GM12878 (cell line): Measurements from ENCODE around the gene PTPRD. TPM values are rescaled to one million over a fixed set of nuclear protein-coding genes. Genes with fewer than 3 reads are reported as not detected.

Experiments
- ATAC-seq: fragments of 200-7000 bp; cut with Tn5 transposase; 3 replicates; pipeline ENCODE4 v1.9.1; 2020; ENCODE audit warnings: mild to moderate bottlenecking, moderate library complexity
- BruUV-seq: library from RNA; stranded (reverse); fragments of 400-500 nt; replicated peaks from 2 replicates; lab custom pipeline; 2021; lab: Mats Ljungman, UMichigan
- CTCF ChIA-PET: fragments of 300-600 bp; sonication (Branson Sonifier 250); formaldehyde crosslinking; extraction: SDS; loops from one replicate; lab custom pipeline; 2021; ENCODE audit warnings: inconsistent platforms; lab: Yijun Ruan, JAX
- POLR2A ChIA-PET: fragments of 350-600 bp; formaldehyde crosslinking; extraction: SDS; loops from one replicate; lab custom pipeline; 2021; ENCODE audit warnings: inconsistent platforms; lab: Charles Lee
- RAD21 ChIA-PET: fragments of 300-600 bp; sonication (Branson Sonifier 250); formaldehyde crosslinking; loops from one replicate; lab custom pipeline; 2023; ENCODE audit warnings: antibody characterized with exemption; ENCODE audit not compliant: unreplicated experiment; lab: Charles Lee
- SMC1A ChIA-PET: fragments of 300-600 bp; sonication (Branson Sonifier 250); formaldehyde crosslinking; loops from one replicate; lab custom pipeline; 2023; ENCODE audit not compliant: unreplicated experiment, uncharacterized antibody; lab: Charles Lee
- DNase-seq: peaks from one replicate; pipeline ENCODE4 v3.0.0-alpha.2; 2011; ENCODE audit warnings: low read depth, low spot score
- FAIRE-seq: peaks from 3 replicates; lab custom pipeline; 2011; peaks lifted over from hg19 to GRCh38; lab: Jason Lieb, UNC
- H2AFZ ChIP-seq: 2 replicates; pipeline ENCODE4 v1.6.0; 2011; ENCODE audit warnings: low read depth, low read length, control low read depth; ENCODE audit not compliant: control insufficient read depth
- H3K27ac ChIP-seq: 2 replicates; pipeline ENCODE4 v1.5.1; 2011; ENCODE audit warnings: control low read depth; ENCODE audit not compliant: control insufficient read depth, insufficient read depth
- H3K27me3 ChIP-seq, 2 experiments: replicated peaks in 1 of 2; 2 replicates each; pipeline versions ENCODE4 v1.6.0 to v1.6.1; 2011; ENCODE audit warnings: low read length in 1 of 2; ENCODE audit not compliant: control insufficient read depth in 2 of 2, insufficient read depth in 2 of 2
- H3K36me3 ChIP-seq, 2 experiments: 2 replicates each; pipeline ENCODE4 v1.5.1; 2011; ENCODE audit warnings: low read length in 1 of 2; ENCODE audit not compliant: control insufficient read depth in 2 of 2, insufficient read depth in 2 of 2
- H3K4me1 ChIP-seq: 2 replicates; pipeline ENCODE4 v1.6.1; 2011; ENCODE audit warnings: mild to moderate bottlenecking, low read length, moderate library complexity, mixed read lengths; ENCODE audit not compliant: control insufficient read depth, insufficient read depth
- H3K4me2 ChIP-seq: 2 replicates; pipeline ENCODE4 v1.6.0; 2011; ENCODE audit warnings: control low read depth; ENCODE audit not compliant: control insufficient read depth, insufficient read depth
- H3K4me3 ChIP-seq: fragments of 200-600 bp; sonication (generic); 2 replicates; pipeline ENCODE4 v1.5.1; 2016
- H3K79me2 ChIP-seq: 2 replicates; pipeline ENCODE4 v1.6.0; 2011; ENCODE audit warnings: low read length; ENCODE audit not compliant: control insufficient read depth, insufficient read depth
- H3K9ac ChIP-seq: 2 replicates; pipeline ENCODE4 v1.8.0; 2011; ENCODE audit warnings: low read length, control low read depth, mixed read lengths; ENCODE audit not compliant: control insufficient read depth, insufficient read depth
- H3K9me3 ChIP-seq: replicated peaks from 3 replicates; pipeline ENCODE4 v1.5.1; 2011; ENCODE audit warnings: mild to moderate bottlenecking, low read length; ENCODE audit not compliant: control insufficient read depth, insufficient read depth
- H4K20me1 ChIP-seq: 2 replicates; pipeline ENCODE4 v1.6.0; 2011; ENCODE audit not compliant: control insufficient read depth, insufficient read depth
- ASH2L ChIP-seq: fragments of 300-600, 200-600 bp; sonication (generic); IDR thresholded peaks from 2 replicates; pipeline ENCODE4 v1.6.1; 2017; ENCODE audit warnings: low read depth, mild to moderate bottlenecking, borderline replicate concordance
- BCL11A ChIP-seq: IDR thresholded peaks from 2 replicates; pipeline ENCODE4 v1.6.1; 2011; ENCODE audit warnings: low read depth, low read length
- CEBPZ ChIP-seq: fragments of 150-350 bp; IDR thresholded peaks from 2 replicates; pipeline ENCODE4 v1.6.1; 2016; ENCODE audit warnings: low read depth, low read length
- CTCF ChIP-seq, 3 experiments: IDR thresholded peaks in 2 of 3; conservative IDR thresholded peaks in 1 of 3; 2 replicates each; pipeline ENCODE4 v1.5.1; 2011; ENCODE audit warnings: low read depth in 3 of 3, low read length in 3 of 3, mild to moderate bottlenecking in 3 of 3, control low read depth in 2 of 3, moderate library complexity in 2 of 3, inconsistent platforms in 1 of 3, mixed read lengths in 1 of 3; ENCODE audit not compliant: control insufficient read depth in 2 of 3, insufficient read depth in 1 of 3; ENCODE audit errors: extremely low read depth in 1 of 3
- DPF2 ChIP-seq: fragments of 450-650 bp; IDR thresholded peaks from 2 replicates; pipeline ENCODE4 v1.6.1; 2017; ENCODE audit warnings: mild to moderate bottlenecking
- ELK1 ChIP-seq: IDR thresholded peaks from 2 replicates; pipeline ENCODE4 v1.6.1; 2012; ENCODE audit warnings: low read depth, low read length, improper control_type of control experiment
- MXI1 ChIP-seq: fragments of 150-350 bp; IDR thresholded peaks from 2 replicates; pipeline ENCODE4 v1.6.1; 2011; ENCODE audit warnings: low read depth, mild to moderate bottlenecking, inconsistent platforms, low read length, improper control_type of control experiment
- NR2C2 ChIP-seq: IDR thresholded peaks from 2 replicates; pipeline ENCODE4 v1.6.1; 2011; ENCODE audit warnings: borderline replicate concordance, low read depth; ENCODE audit not compliant: control insufficient read depth, insufficient read length
- RFX5 ChIP-seq: IDR thresholded peaks from 2 replicates; pipeline ENCODE4 v1.6.1; 2011; ENCODE audit warnings: low read depth, low read length, improper control_type of control experiment
- SIX5 ChIP-seq: IDR thresholded peaks from 2 replicates; pipeline ENCODE4 v1.6.1; 2011; ENCODE audit warnings: mild to moderate bottlenecking, low read depth, low read length, moderate library complexity; ENCODE audit not compliant: severe bottlenecking
- ZBTB40 ChIP-seq: fragments of 450-650 bp; IDR thresholded peaks from 2 replicates; pipeline ENCODE4 v1.6.1; 2016; ENCODE audit warnings: mild to moderate bottlenecking, moderate library complexity, borderline replicate concordance
- ZNF384 ChIP-seq: IDR thresholded peaks from 2 replicates; pipeline ENCODE4 v1.6.1; 2012; ENCODE audit warnings: low read depth, mild to moderate bottlenecking, low read length, improper control_type of control experiment, borderline replicate concordance
- WGBS: methylation state at CpG from one replicate; pipeline ENCODE4 v1.1.6; 2016; ENCODE audit warnings: low lambda C conversion rate; ENCODE audit not compliant: insufficient replicate concordance, insufficient coverage; ENCODE audit errors: missing lambda C conversion rate; 5-methylcytosine and 5-hydroxymethylcytosine counted together
- in situ Hi-C: fragments of 300-500 bp; cut with MboI; formaldehyde crosslinking; loops from 9 replicates; pipeline ENCODE4 v1.14.3; 2018; ENCODE audit warnings: mixed read lengths
- intact Hi-C: fragments of 100-400 bp; cut with micrococcal nuclease; formaldehyde crosslinking; loops from one replicate; pipeline ENCODE4 v1.14.2; 2022; ENCODE audit not compliant: unreplicated experiment
- polyA plus RNA-seq, 11 experiments: library from polyadenylated mRNA; depleted of rRNA in 4 of 11; unstranded in 6 of 11; stranded (reverse) in 5 of 11; fragments of >200 nt; fragmentation: Nextera tagmentation in 4 of 11; fragmentation: Illumina TruSeq in 1 of 11; extraction: Ambion mirVana in 4 of 11; extraction: Trizol in 1 of 11; gene quantifications; 1 replicate in 1 of 11; 2 replicates in 10 of 11; pipeline versions ENCODE4 v1.2.1 to v1.2.3, GENCODE V29; 2011 to 2016; ENCODE audit warnings: inconsistent platforms in 2 of 11, missing spikeins in 2 of 11, low read depth in 1 of 11
- total RNA-seq, 4 experiments: library from RNA; depleted of rRNA in 3 of 4; stranded (reverse); fragments of >200 nt in 3 of 4; fragmentation: Illumina TruSeq in 1 of 4; extraction: Trizol in 1 of 4; gene quantifications; 2 replicates each; pipeline versions ENCODE4 v1.2.1 to v1.2.3, GENCODE V29; 2013 to 2021

PTPRD gene
- total and polyA plus RNA-seq, 10 of the 15 experiments (the other 5 are each of a cell fraction or from before 2014, with no cell fraction given), result under 0.01 to 0.05 (median 0.01) TPM; not detected in 7

GRCh38 chr9:8901146-8901545 is 1711.7 kb downstream of the PTPRD start (continued):
- no peak for TF ChIP-seq ZNF384
- TF ChIP-seq BCL11A, result no peak
- TF ChIP-seq, all 136 proteins: peak for 0

- H3K4me2 ChIP-seq, result no peak overlapping the region
- H3K27me3 ChIP-seq, result no peaks in the 10 kb centered on the region
- H3K9me3 ChIP-seq, result no peaks in the 10 kb centered on the region
- no peaks in the 10 kb centered on the region for H4K20me1 ChIP-seq
- DNase-seq, result no peak
- CTCF ChIA-PET, result no interaction called here
- SMC1A ChIA-PET, result no interaction called here
- 2% methylated on average over 4 of the region's 4 CpGs for WGBS
- H3K9ac ChIP-seq, result no peak overlapping the region
- H3K36me3 ChIP-seq, result no peaks in the 10 kb centered on the region
- H3K4me3 ChIP-seq, result no peak overlapping the region
- no peak overlapping the region for H2AFZ ChIP-seq
- intact Hi-C loops, result loop anchor here (5.0 kb wide), 1 partner anchor 1327 kb away; no protein-coding TSS in a partner anchor
- no TSS peak for BruUV-seq
- no peak for FAIRE-seq
- POLR2A ChIA-PET, result no interaction called here
- RAD21 ChIA-PET, result no interaction called here
- no peaks in the 10 kb centered on the region for H3K79me2 ChIP-seq
- no peak overlapping the region for H3K27ac ChIP-seq
- ATAC-seq, result no peak
- in situ Hi-C loops, result loop anchor here (10.0 kb wide), 1 partner anchor 1325 kb away; no protein-coding TSS in a partner anchor
- H3K4me1 ChIP-seq, result no peaks in the 10 kb centered on the region
- TF ChIP-seq ZBTB40 (no peak), DPF2 (no peak), ASH2L (no peak), CTCF (IDR thresholded peaks at IDR 0.05 in 2 of 3, conservative IDR thresholded peaks at IDR 0.05 in 1 of 3; ENCODE audit: control insufficient read depth in 2 of 3, extremely low read depth in 1 of 3, insufficient read depth in 1 of 3, low read depth in 3 of 3, low read length in 3 of 3) (no peak), ELK1 (no peak), RFX5 (no peak), NR2C2 (no peak), CEBPZ (no peak), SIX5 (no peak), MXI1 (no peak)
Measured at GRCh38 chr9:8899511-8899910, 1713.3 kb downstream of the PTPRD start.
